MM.1S (cell line): ENCODE data around the gene PARP4.

Experiments used
- EZH2 ChIP-seq: fragments of 300-600 bp; sonication (generic); optimal IDR thresholded peaks from 2 replicates; pipeline ENCODE3; 2017; ENCODE audit warnings: low read depth, mild to moderate bottlenecking, antibody characterized with exemption, low read length, mixed read lengths
- EZH2phosphoT487 ChIP-seq: fragments of 300-600 bp; sonication (generic); IDR thresholded peaks from 2 replicates; pipeline ENCODE4 v1.6.1; 2018; ENCODE audit warnings: antibody characterized with exemption, low read length
- TF ChIP-seq, protein P1 (sequence below): fragments of 300-600 bp; sonication (generic); IDR thresholded peaks from 2 replicates; pipeline ENCODE4 v1.5.1; 2016; ENCODE audit warnings: antibody characterized with exemption, low read length, mixed read lengths

DNA sequence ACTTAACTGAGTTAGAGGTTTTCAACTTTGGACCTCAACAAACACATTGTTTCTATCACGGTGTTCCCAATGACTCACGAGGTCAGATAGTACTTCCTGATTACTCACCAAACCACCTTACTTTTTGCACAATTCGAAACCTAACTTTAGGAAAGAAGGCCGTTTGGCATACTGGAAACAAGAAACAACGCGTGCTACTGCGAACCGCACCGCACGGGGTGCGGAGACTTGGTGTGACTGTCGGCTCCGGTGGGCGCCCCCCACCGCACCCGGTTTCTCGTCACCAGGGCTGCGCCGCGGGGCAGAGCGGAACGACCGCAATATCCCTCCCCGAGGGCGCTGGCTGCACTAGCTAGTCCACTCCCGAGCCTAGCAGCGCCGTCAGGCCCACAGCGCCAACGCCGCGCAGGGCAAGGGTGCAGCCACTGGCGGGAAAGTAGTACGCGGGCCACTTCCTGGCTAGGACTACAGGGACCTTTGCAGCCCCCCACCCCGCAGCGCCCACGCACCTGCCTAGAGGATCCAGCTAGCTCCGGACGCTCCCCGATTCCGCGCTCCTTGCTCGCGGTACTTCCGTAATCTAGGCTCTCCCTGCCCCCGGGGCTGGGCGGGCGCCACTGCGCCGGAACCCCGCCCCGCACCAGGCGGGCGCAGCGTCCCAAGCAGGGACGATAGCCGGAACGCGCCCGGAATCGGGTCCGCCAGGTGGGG is at the start of gene PARP4:
- TF ChIP-seq EZH2 (no peak), EZH2phosphoT487 (no peak)
- TF ChIP-seq, protein P1, sequence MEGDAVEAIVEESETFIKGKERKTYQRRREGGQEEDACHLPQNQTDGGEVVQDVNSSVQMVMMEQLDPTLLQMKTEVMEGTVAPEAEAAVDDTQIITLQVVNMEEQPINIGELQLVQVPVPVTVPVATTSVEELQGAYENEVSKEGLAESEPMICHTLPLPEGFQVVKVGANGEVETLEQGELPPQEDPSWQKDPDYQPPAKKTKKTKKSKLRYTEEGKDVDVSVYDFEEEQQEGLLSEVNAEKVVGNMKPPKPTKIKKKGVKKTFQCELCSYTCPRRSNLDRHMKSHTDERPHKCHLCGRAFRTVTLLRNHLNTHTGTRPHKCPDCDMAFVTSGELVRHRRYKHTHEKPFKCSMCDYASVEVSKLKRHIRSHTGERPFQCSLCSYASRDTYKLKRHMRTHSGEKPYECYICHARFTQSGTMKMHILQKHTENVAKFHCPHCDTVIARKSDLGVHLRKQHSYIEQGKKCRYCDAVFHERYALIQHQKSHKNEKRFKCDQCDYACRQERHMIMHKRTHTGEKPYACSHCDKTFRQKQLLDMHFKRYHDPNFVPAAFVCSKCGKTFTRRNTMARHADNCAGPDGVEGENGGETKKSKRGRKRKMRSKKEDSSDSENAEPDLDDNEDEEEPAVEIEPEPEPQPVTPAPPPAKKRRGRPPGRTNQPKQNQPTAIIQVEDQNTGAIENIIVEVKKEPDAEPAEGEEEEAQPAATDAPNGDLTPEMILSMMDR = no peak
